ENCODE results near the gene SETD1A. TPM values are rescaled to one million over a fixed set of nuclear protein-coding genes. Genes with fewer than 3 reads are reported as not detected.

The SETD1A gene
- total RNA-seq, 1 experiment from 2014 or later = 15.8 TPM

- H3K27ac Mint-ChIP-seq (ENCODE audit: low read depth, unreplicated experiment) = no peak overlapping the region
- peaks cover 8% of the 10 kb centered on the region for H3K27me3 Mint-ChIP-seq (ENCODE audit: insufficient read depth, unreplicated experiment)
- BruUV-seq (replicated peaks) = no TSS peak
- H3K4me3 Mint-ChIP-seq (ENCODE audit: unreplicated experiment) = no peak overlapping the region
- H3K9me3 Mint-ChIP-seq (ENCODE audit: unreplicated experiment) = no peaks in the 10 kb centered on the region
- no peak for DNase-seq (ENCODE audit: unreplicated experiment)
- H3K36me3 Mint-ChIP-seq (ENCODE audit: insufficient read depth, unreplicated experiment) = no peaks in the 10 kb centered on the region
- intact Hi-C loops (cut with micrococcal nuclease) = no loop called here
- no peaks in the 10 kb centered on the region for H3K4me1 Mint-ChIP-seq (ENCODE audit: insufficient read depth, unreplicated experiment)
- ChIA-PET POLR2A (no interaction called here), CTCF (interaction anchor here (0.5 to 1.7 kb wide), 4 partner anchors 9 to 131 kb away, joined by 3 to 5 read pairs (median 4); partner anchors contain the start of gene HSD3B7)
- TF ChIP-seq CTCF (IDR thresholded peaks at IDR 0.05; ENCODE audit: unreplicated experiment) = no peak
These were observed 46.2 kb downstream of the SETD1A start for GRCh38 chr16:31003744-31004143.

- ChIA-PET POLR2A (no interaction called here), CTCF (interaction anchor here (0.7 to 1.7 kb wide), 2 partner anchors 10 to 19 kb away, joined by 3 to 5 read pairs; partner anchors contain the start of gene HSD3B7)
- intact Hi-C loops (cut with micrococcal nuclease) = no loop called here
- Mint-ChIP-seq H3K27ac (ENCODE audit: low read depth, unreplicated experiment) (no peak overlapping the region), H3K9me3 (ENCODE audit: unreplicated experiment) (no peaks in the 10 kb centered on the region), H3K27me3 (ENCODE audit: insufficient read depth, unreplicated experiment) (peaks cover 11% of the 10 kb centered on the region), H3K36me3 (ENCODE audit: insufficient read depth, unreplicated experiment) (no peaks in the 10 kb centered on the region), H3K4me3 (ENCODE audit: unreplicated experiment) (no peak overlapping the region), H3K4me1 (ENCODE audit: insufficient read depth, unreplicated experiment) (no peaks in the 10 kb centered on the region)
- no peak for TF ChIP-seq CTCF (IDR thresholded peaks at IDR 0.05; ENCODE audit: unreplicated experiment)
- BruUV-seq (replicated peaks) = no TSS peak
- no peak for DNase-seq (ENCODE audit: unreplicated experiment)
These were observed 47.1 kb downstream of the SETD1A start for GRCh38 chr16:31004658-31005057.

GRCh38 chr16:31005350-31006085, 48.0 kb downstream of the SETD1A start:
- no peak overlapping the region for H3K27ac Mint-ChIP-seq (ENCODE audit: low read depth, unreplicated experiment)

GRCh38 chr16:31006086-31006385, 48.5 kb downstream of the SETD1A start:
- BruUV-seq (replicated peaks) = no TSS peak
- no peak for TF ChIP-seq CTCF (IDR thresholded peaks at IDR 0.05; ENCODE audit: unreplicated experiment)
- POLR2A ChIA-PET = no interaction called here

More at GRCh38 chr16:31005350-31006085, 48.0 kb downstream of the SETD1A start:
- H3K4me3 Mint-ChIP-seq (ENCODE audit: unreplicated experiment) = no peak overlapping the region
- DNase-seq (ENCODE audit: unreplicated experiment) = no peak
- CTCF ChIA-PET = interaction anchor here (0.6 to 1.7 kb wide), 2 partner anchors 18 to 20 kb away, joined by 4 to 5 read pairs; partner anchors contain the start of gene HSD3B7
- H3K27me3 Mint-ChIP-seq (ENCODE audit: insufficient read depth, unreplicated experiment) = peaks cover 17% of the 10 kb centered on the region
- no peak for TF ChIP-seq CTCF (IDR thresholded peaks at IDR 0.05; ENCODE audit: unreplicated experiment)
- no peaks in the 10 kb centered on the region for H3K9me3 Mint-ChIP-seq (ENCODE audit: unreplicated experiment)
- intact Hi-C loops (cut with micrococcal nuclease) = no loop called here
- POLR2A ChIA-PET = no interaction called here
- H3K4me1 Mint-ChIP-seq (ENCODE audit: insufficient read depth, unreplicated experiment) = no peaks in the 10 kb centered on the region
- no TSS peak for BruUV-seq (replicated peaks)
- no peaks in the 10 kb centered on the region for H3K36me3 Mint-ChIP-seq (ENCODE audit: insufficient read depth, unreplicated experiment)

More at GRCh38 chr16:31006086-31006385, 48.5 kb downstream of the SETD1A start:
- no peaks in the 10 kb centered on the region for H3K36me3 Mint-ChIP-seq (ENCODE audit: insufficient read depth, unreplicated experiment)
- H3K9me3 Mint-ChIP-seq (ENCODE audit: unreplicated experiment) = no peaks in the 10 kb centered on the region
- intact Hi-C loops (cut with micrococcal nuclease) = no loop called here
- CTCF ChIA-PET = no interaction called here
- no peak overlapping the region for H3K27ac Mint-ChIP-seq (ENCODE audit: low read depth, unreplicated experiment)
- DNase-seq (ENCODE audit: unreplicated experiment) = no peak
- peaks cover 19% of the 10 kb centered on the region for H3K27me3 Mint-ChIP-seq (ENCODE audit: insufficient read depth, unreplicated experiment)
- H3K4me3 Mint-ChIP-seq (ENCODE audit: unreplicated experiment) = no peak overlapping the region
- H3K4me1 Mint-ChIP-seq (ENCODE audit: insufficient read depth, unreplicated experiment) = no peaks in the 10 kb centered on the region

Measured in MCF 10A (cell line).